Natural killer cell (primary cell): ENCODE results near the gene VPS52. TPM values are rescaled to one million over a fixed set of nuclear protein-coding genes. Genes with fewer than 3 reads are reported as not detected.
A peak's percentile ranks its signal among the peaks of the same experiment; 100 is the strongest.
"Not testable (repeated sequence)": the region's sequence is repeated elsewhere in the genome, so short reads cannot be mapped to it uniquely, and the experiment has no call there.

ENCODE experiments used
- ATAC-seq, 3 donors: fragments of 150-1000 bp in 2 of 3; fragments of 200-7000 bp in 1 of 3; cut with Tn5 transposase; 1 replicate in 1 of 3; 2 replicates in 2 of 3; pipeline ENCODE4 v1.10.0; 2021; ENCODE audit warnings: mild to moderate bottlenecking in 2 of 3, moderate library complexity in 2 of 3
- DNase-seq, 2 donors: peaks; one replicate each; pipeline versions ENCODE4 v3.0.0 to v3.0.0-alpha.2; 2013 to 2021; ENCODE audit warnings: mixed read lengths in 1 of 2
- H3K27ac ChIP-seq: one replicate; pipeline ENCODE4 v1.5.1; 2013; ENCODE audit warnings: mild to moderate bottlenecking, low read length
- H3K27me3 ChIP-seq: one replicate; pipeline ENCODE4 v1.6.1; 2013; ENCODE audit warnings: low read length; ENCODE audit not compliant: control insufficient read depth, insufficient read depth
- H3K36me3 ChIP-seq: one replicate; pipeline ENCODE4 v1.6.1; 2013; ENCODE audit warnings: low read length; ENCODE audit not compliant: control insufficient read depth, insufficient read depth
- H3K4me1 ChIP-seq: one replicate; pipeline ENCODE4 v1.6.1; 2013; ENCODE audit warnings: low read length; ENCODE audit not compliant: control insufficient read depth, insufficient read depth
- H3K4me3 ChIP-seq: one replicate; pipeline ENCODE4 v1.5.1; 2013; ENCODE audit warnings: low read length
- H3K9me3 ChIP-seq: one replicate; pipeline ENCODE4 v1.6.1; 2013; ENCODE audit warnings: low read length; ENCODE audit not compliant: control insufficient read depth, insufficient read depth
- H3K27ac Mint-ChIP-seq, 2 donors: one replicate each; pipeline ENCODE4 v1.8.0; 2022; ENCODE audit warnings: mild to moderate bottlenecking in 2 of 2, mixed read lengths in 2 of 2, moderate library complexity in 1 of 2
- H3K27me3 Mint-ChIP-seq, 2 donors: one replicate each; pipeline ENCODE4 v1.8.0; 2022; ENCODE audit warnings: low read depth in 2 of 2, mixed read lengths in 2 of 2
- H3K36me3 Mint-ChIP-seq: one replicate; pipeline ENCODE4 v1.8.0; 2022; ENCODE audit warnings: mixed read lengths
- H3K4me1 Mint-ChIP-seq, 2 donors: one replicate each; pipeline ENCODE4 v1.8.0; 2022; ENCODE audit warnings: mixed read lengths in 2 of 2
- H3K4me3 Mint-ChIP-seq: one replicate; pipeline ENCODE4 v1.8.0; 2022; ENCODE audit warnings: mild to moderate bottlenecking, moderate library complexity, mixed read lengths
- H3K9me3 Mint-ChIP-seq, 2 donors: one replicate each; pipeline ENCODE4 v1.8.0; 2022; ENCODE audit warnings: mixed read lengths in 2 of 2
- CTCF ChIP-seq: fragments of 200-600 bp; IDR thresholded peaks from one replicate; pipeline ENCODE4 v1.8.0; 2022; ENCODE audit warnings: antibody characterized with exemption
- WGBS: methylation state at CpG from one replicate; pipeline ENCODE4 v1.1.7; 2013; ENCODE audit warnings: missing lambda C conversion rate; ENCODE audit not compliant: insufficient coverage; 5-methylcytosine and 5-hydroxymethylcytosine counted together
- intact Hi-C: fragments of 100-400 bp; cut with micrococcal nuclease; formaldehyde crosslinking; loops from one replicate; pipeline ENCODE4 v1.14.2; 2022
- total RNA-seq, 4 donors: library from RNA; stranded (reverse); fragments of 120-200 nt in 1 of 4; gene quantifications; one replicate each; pipeline versions ENCODE4 v1.2.3 to v1.2.4, GENCODE V29; 2013 to 2022

Gene VPS52
- total RNA-seq, 3 donors from 2014 or later (not counting 1 experiment from before 2014, with no cell fraction given): 98.0 to 112 (median 99.4) TPM

DNA sequence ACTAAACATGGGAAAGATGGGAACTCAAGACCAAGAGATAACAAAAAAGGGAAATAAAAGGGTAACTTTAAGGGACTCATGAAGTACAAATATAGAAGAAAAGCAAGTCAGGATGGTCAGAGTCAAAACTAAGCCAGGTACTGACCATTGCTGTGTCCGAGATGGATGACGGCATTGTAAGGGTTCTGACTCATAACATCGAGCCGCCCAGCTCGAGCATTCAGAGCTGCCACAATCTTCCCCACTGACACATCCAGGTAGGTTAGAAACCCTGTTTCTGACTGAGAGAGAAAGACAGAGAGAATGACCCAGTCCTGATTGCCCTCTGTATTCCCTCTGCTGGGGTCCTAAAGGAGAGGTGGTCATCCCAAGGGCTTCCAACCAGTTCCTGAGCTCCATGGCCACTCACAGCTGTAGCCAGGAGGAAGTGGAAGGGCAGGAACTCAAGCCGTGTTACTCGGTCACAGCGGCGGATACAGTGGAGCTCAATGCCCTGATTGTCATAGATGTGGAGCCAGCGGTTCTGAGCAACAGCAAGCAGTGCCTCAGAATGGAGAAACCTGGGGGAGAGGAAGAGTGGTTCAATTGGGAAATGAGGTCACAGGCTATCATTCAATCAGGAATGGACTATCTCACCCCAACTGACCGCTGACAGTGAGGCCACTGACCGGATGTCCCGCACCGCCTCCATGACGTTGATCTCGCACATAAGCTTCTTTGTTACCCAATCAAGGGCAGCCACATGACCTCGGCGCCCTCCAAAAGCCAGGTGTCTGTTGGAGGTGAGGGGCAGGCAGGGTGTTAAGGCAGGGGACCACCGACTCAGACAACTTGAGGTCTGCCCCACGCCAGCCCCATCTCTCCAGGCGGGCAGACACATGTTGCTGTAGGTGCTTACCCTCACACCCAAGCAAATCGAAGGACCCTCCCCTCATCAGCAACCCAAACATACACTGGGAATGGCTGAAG is 15.6 kb upstream of the VPS52 start:
- Histone ChIP-seq H3K27me3 (no peaks in the 10 kb centered on the region), H3K36me3 (peaks cover 44% of the 10 kb centered on the region), H3K4me3 (no peak overlapping the region), H3K4me1 (peaks cover 23% of the 10 kb centered on the region), H3K27ac (no peak overlapping the region), H3K9me3 (no peaks in the 10 kb centered on the region)
- WGBS: 95% methylated on average over 22 of the region's 22 CpGs
- no peaks in the 10 kb centered on the region for H3K27me3 Mint-ChIP-seq
- peaks cover 8% of the 10 kb centered on the region for H3K36me3 Mint-ChIP-seq
- TF ChIP-seq CTCF: no peak
- DNase-seq (no peak), ATAC-seq (no peak)
- H3K4me1 Mint-ChIP-seq: peaks cover 39 to 48% of the 10 kb centered on the region in 2 donors
- intact Hi-C loops: no loop called here
- peak overlapping the region; percentile 51 for H3K4me3 Mint-ChIP-seq
- peak overlapping the region in 1 of 2 donors; percentile 21 for H3K27ac Mint-ChIP-seq
- no peaks in the 10 kb centered on the region for H3K9me3 Mint-ChIP-seq

DNA sequence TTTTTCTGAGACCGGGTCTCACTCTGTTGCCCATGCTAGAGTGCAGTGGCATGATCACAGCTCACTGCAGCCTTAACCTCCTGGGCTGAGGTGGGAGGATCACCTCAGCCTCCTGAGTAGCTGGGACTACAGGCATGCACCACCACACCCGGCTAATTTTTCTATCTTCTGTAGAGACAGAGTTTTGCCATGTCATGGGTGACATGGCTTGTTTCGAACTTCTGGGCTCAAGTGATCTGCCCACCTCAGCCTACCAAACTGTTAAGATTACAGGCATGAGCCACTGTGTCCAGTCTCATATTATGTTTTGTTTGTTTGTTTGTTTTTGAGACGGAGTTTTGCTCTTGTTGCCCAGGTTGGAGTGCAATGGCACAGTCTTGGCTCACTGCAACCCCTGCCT is 13.5 kb upstream of the VPS52 start:
- H3K4me3 Mint-ChIP-seq, H3K27ac ChIP-seq, H3K36me3 Mint-ChIP-seq, H3K27ac Mint-ChIP-seq, DNase-seq, intact Hi-C loops, H3K27me3 Mint-ChIP-seq, H3K4me3 ChIP-seq, H3K9me3 Mint-ChIP-seq, H3K27me3 ChIP-seq, H3K9me3 ChIP-seq, ATAC-seq: not testable (repeated sequence)
- H3K4me1 Mint-ChIP-seq: peaks cover 28 to 41% of the 10 kb centered on the region in 2 donors
- peaks cover 19% of the 10 kb centered on the region for H3K4me1 ChIP-seq
- 94% methylated on average over 4 of the region's 4 CpGs for WGBS
- H3K36me3 ChIP-seq: peaks cover 33% of the 10 kb centered on the region

GRCh38 chr6:33280539-33280938 is 8.9 kb upstream of the VPS52 start:
- no peaks in the 10 kb centered on the region for H3K9me3 ChIP-seq
- Mint-ChIP-seq H3K27me3 (no peaks in the 10 kb centered on the region), H3K36me3 (no peaks in the 10 kb centered on the region), H3K9me3 (no peaks in the 10 kb centered on the region), H3K27ac (peak overlapping the region in 1 of 2 donors; percentile 27), H3K4me3 (no peak overlapping the region), H3K4me1 (peaks cover 19 to 46% of the 10 kb centered on the region in 2 donors)
- no peak for TF ChIP-seq CTCF
- H3K27me3 ChIP-seq: no peaks in the 10 kb centered on the region
- ATAC-seq (no peak), DNase-seq (peak in 1 of 2 donors; percentile 2)
- H3K27ac ChIP-seq: no peak overlapping the region
- peaks cover 42% of the 10 kb centered on the region for H3K4me1 ChIP-seq
- H3K36me3 ChIP-seq: peaks cover 42% of the 10 kb centered on the region
- WGBS: 91% methylated on average over 6 of the region's 6 CpGs
- intact Hi-C loops: no loop called here
- H3K4me3 ChIP-seq: no peak overlapping the region

DNA sequence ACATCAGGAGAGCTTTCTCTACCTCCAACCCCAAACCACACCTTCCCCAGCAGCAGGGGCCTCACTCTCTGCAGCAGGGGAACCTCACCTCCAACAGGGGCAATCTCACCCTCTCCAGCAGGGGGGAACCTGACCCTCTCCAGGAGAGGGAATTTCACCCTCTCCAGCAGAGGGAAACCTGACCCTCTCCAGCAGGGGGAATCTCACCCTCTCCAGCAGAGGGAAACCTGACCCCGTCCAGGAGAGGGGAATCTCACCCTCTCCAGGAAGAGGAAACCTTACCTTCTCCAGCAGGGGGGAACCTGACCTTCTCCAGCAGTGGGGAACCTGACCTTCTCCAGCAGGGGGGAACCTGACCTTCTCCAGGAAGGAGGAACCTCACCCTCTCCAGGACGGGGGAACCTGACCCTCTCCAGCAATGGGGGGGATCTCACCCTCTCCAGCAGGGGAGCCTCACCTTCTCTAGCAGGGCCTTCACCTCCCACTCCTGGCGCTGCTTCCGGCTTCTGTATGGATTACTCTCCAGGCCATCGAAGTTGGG is 8.4 kb upstream of the VPS52 start:
- 55% methylated on average over 1 of the region's 5 CpGs for WGBS
- Histone ChIP-seq H3K27me3 (no peaks in the 10 kb centered on the region), H3K4me1 (peaks cover 42% of the 10 kb centered on the region), H3K4me3 (no peak overlapping the region), H3K9me3 (no peaks in the 10 kb centered on the region), H3K27ac (no peak overlapping the region), H3K36me3 (peaks cover 41% of the 10 kb centered on the region)
- peak overlapping the region in 1 of 2 donors; percentile 35 for H3K27ac Mint-ChIP-seq
- H3K9me3 Mint-ChIP-seq: no peaks in the 10 kb centered on the region
- no peak for ATAC-seq
- no peaks in the 10 kb centered on the region for H3K36me3 Mint-ChIP-seq
- DNase-seq: peak in 1 of 2 donors; percentile 51
- intact Hi-C loops: no loop called here
- no peak for TF ChIP-seq CTCF
- H3K4me3 Mint-ChIP-seq: peak overlapping the region; percentile 47
- peaks cover 20 to 47% of the 10 kb centered on the region in 2 donors for H3K4me1 Mint-ChIP-seq
- H3K27me3 Mint-ChIP-seq: no peaks in the 10 kb centered on the region
